KMS-11 (cell line): ENCODE results near the gene AQP9.

Experiments used
- H2AFZ ChIP-seq: fragments of 200-600 bp; sonication (generic); 2 replicates; pipeline ENCODE4 v1.6.1; 2016; ENCODE audit warnings: antibody characterized with exemption, mixed run types, low read depth
- H3K27ac ChIP-seq: fragments of 200-600 bp; sonication (generic); 2 replicates; pipeline ENCODE4 v1.6.1; 2016; ENCODE audit warnings: mild to moderate bottlenecking, mixed run types
- H3K27me3 ChIP-seq: fragments of 200-600 bp; sonication (generic); 2 replicates; pipeline ENCODE4 v1.6.1; 2017; ENCODE audit warnings: mild to moderate bottlenecking, low read depth, mixed run types, moderate library complexity; ENCODE audit not compliant: insufficient read depth
- H3K36me3 ChIP-seq: fragments of 200-600 bp; sonication (generic); 2 replicates; pipeline ENCODE4 v1.6.1; 2017; ENCODE audit warnings: mild to moderate bottlenecking, mixed run types; ENCODE audit not compliant: insufficient read depth
- H3K4me1 ChIP-seq: fragments of 200-600 bp; sonication (generic); 2 replicates; pipeline ENCODE4 v1.6.1; 2016; ENCODE audit warnings: mild to moderate bottlenecking, low read depth, mixed run types; ENCODE audit not compliant: poor library complexity, severe bottlenecking
- H3K4me2 ChIP-seq: fragments of 200-600 bp; sonication (generic); 2 replicates; pipeline ENCODE4 v1.7.0; 2016; ENCODE audit warnings: mild to moderate bottlenecking, mixed run types
- H3K4me3 ChIP-seq: fragments of 200-600 bp; sonication (generic); IDR thresholded peaks from 2 replicates; pipeline ENCODE4 v1.6.1; 2017; ENCODE audit warnings: low read depth, low read length, mixed read lengths; ENCODE audit not compliant: insufficient read depth
- H3K79me2 ChIP-seq: fragments of 200-600 bp; sonication (generic); 2 replicates; pipeline ENCODE4 v1.6.1; 2016; ENCODE audit warnings: low read depth, mixed run types; ENCODE audit not compliant: insufficient read depth
- H3K9ac ChIP-seq: fragments of 200-600 bp; sonication (generic); 2 replicates; pipeline ENCODE4 v1.6.1; 2016; ENCODE audit warnings: mild to moderate bottlenecking, mixed run types
- H4K20me1 ChIP-seq: fragments of 200-600 bp; sonication (generic); 2 replicates; pipeline ENCODE4 v1.6.1; 2016; ENCODE audit warnings: mild to moderate bottlenecking, mixed run types; ENCODE audit not compliant: insufficient read depth
- CTCF ChIP-seq: fragments of 200-600 bp; sonication (generic); conservative IDR thresholded peaks from 2 replicates; pipeline ENCODE4 v1.6.1; 2017; ENCODE audit warnings: low read depth, mild to moderate bottlenecking, antibody characterized with exemption, low read length, moderate library complexity, mixed read lengths

AQP9 gene

DNA sequence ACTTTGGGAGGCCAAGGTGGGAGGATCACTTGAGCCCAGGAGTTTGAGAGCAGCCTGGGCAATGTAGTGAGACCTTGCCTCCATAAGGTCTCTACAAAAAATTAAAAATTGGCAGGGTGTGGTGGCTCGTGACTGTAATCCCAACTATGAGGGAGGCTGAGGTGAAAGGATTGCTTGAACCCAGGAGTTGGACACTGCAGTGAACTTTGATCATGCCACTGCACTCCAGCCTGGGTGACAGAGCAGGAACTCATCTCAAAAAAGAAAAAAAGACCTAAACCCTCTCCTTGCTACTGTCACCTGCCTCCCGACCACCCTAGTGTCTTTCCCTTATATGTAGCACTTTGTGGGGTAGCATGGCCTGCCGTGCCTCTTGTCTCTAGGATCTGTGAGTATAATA, 23.8 kb upstream of the AQP9 start:
- H3K36me3 ChIP-seq: no peaks in the 10 kb centered on the region
- no peaks in the 10 kb centered on the region for H3K4me1 ChIP-seq
- no peaks in the 10 kb centered on the region for H3K79me2 ChIP-seq
- no peak overlapping the region for H3K4me3 ChIP-seq
- no peaks in the 10 kb centered on the region for H4K20me1 ChIP-seq
- no peak for TF ChIP-seq CTCF
- no peaks in the 10 kb centered on the region for H3K27me3 ChIP-seq
- H3K27ac ChIP-seq: no peak overlapping the region
- H3K9ac ChIP-seq: no peak overlapping the region
- no peak overlapping the region for H2AFZ ChIP-seq
- no peak overlapping the region for H3K4me2 ChIP-seq

DNA sequence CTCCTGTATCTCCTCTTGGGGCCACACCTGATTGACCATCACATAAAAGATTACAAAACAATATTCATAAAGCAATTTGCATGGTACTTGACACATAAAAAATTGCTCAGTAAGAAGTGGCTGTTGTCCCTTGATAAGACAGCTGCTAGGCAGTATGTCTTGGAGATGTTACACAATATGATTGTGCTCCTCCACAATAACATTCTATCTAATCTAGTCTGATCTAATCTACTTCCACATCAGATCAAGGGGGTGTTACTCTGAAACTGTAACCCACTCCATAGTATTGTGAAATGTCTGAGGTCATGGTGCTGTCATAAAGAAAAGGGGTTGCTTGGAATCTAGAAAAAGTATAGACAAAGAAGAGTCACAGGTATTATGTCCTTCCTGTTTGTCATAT, 23.4 kb upstream of the AQP9 start:
- TF ChIP-seq CTCF: no peak
- Histone ChIP-seq H3K79me2 (no peaks in the 10 kb centered on the region), H3K9ac (no peak overlapping the region), H3K4me1 (no peaks in the 10 kb centered on the region), H3K27ac (no peak overlapping the region), H3K4me3 (no peak overlapping the region), H3K36me3 (no peaks in the 10 kb centered on the region), H4K20me1 (no peaks in the 10 kb centered on the region), H2AFZ (no peak overlapping the region), H3K27me3 (no peaks in the 10 kb centered on the region), H3K4me2 (no peak overlapping the region)

GRCh38 chr15:58115692-58116091, 22.5 kb upstream of the AQP9 start:
- no peaks in the 10 kb centered on the region for H3K4me1 ChIP-seq
- H3K9ac ChIP-seq: no peak overlapping the region
- H3K4me3 ChIP-seq: no peak overlapping the region
- H3K4me2 ChIP-seq: no peak overlapping the region
- no peak overlapping the region for H3K27ac ChIP-seq
- no peak overlapping the region for H2AFZ ChIP-seq
- no peaks in the 10 kb centered on the region for H3K36me3 ChIP-seq
- no peaks in the 10 kb centered on the region for H3K27me3 ChIP-seq
- no peaks in the 10 kb centered on the region for H3K79me2 ChIP-seq
- H4K20me1 ChIP-seq: no peaks in the 10 kb centered on the region
- TF ChIP-seq CTCF: no peak

GRCh38 chr15:58117619-58118018, 20.6 kb upstream of the AQP9 start:
- Histone ChIP-seq H3K4me2 (no peak overlapping the region), H3K36me3 (no peaks in the 10 kb centered on the region), H3K4me3 (no peak overlapping the region), H3K9ac (no peak overlapping the region), H3K27ac (no peak overlapping the region), H3K4me1 (no peaks in the 10 kb centered on the region), H3K79me2 (no peaks in the 10 kb centered on the region), H4K20me1 (no peaks in the 10 kb centered on the region), H2AFZ (no peak overlapping the region), H3K27me3 (no peaks in the 10 kb centered on the region)
- TF ChIP-seq CTCF: no peak

DNA sequence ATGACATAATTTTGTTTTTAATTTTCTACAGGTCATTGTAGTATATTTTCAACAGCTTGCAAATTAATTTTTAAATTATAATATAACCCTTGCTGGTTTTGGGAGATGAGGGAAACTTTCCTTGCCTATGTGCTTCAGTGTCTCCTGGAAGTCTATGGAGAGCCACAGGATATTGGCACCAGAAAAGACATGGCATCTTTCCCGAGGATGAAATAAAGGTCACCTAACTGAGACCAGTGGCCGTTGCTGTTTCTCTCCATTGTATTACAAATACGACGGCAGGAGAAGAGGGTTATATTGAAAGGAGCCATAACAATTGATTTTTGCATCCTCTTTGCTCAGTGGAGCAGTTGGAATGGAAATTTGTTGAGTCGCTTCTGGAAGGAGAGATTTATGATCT, 19.9 kb upstream of the AQP9 start:
- Histone ChIP-seq H2AFZ (no peak overlapping the region), H3K4me3 (no peak overlapping the region), H4K20me1 (no peaks in the 10 kb centered on the region), H3K9ac (no peak overlapping the region), H3K4me1 (no peaks in the 10 kb centered on the region), H3K4me2 (no peak overlapping the region), H3K79me2 (no peaks in the 10 kb centered on the region), H3K36me3 (no peaks in the 10 kb centered on the region), H3K27me3 (no peaks in the 10 kb centered on the region), H3K27ac (no peak overlapping the region)
- TF ChIP-seq CTCF: no peak
